Measurements from ENCODE around the gene PMM1.

The PMM1 gene

DNA sequence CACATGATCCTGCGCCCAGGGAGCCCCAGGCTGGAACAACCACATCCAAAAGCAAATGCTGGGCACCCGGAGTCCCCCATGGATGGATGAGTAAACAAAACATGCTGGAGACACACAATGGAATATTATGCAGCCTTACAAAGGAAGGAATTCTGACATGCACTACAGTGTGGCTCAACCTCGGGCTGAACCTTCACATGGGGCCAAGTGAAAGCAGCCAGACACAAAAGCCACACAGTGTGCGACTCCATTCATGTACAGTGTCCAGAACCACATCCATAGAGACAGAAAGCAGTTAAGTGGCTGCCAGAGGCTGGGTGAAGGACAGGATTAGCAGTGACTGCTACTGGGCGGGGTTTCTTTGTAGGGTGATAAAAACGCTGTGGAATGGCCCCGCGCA is 55.4 kb downstream of the PMM1 start:
- no peak for DNase-seq

GRCh38 chr22:41532908-41533825 is 56.5 kb downstream of the PMM1 start:
- DNase-seq: peak; percentile 31 to 64

DNA sequence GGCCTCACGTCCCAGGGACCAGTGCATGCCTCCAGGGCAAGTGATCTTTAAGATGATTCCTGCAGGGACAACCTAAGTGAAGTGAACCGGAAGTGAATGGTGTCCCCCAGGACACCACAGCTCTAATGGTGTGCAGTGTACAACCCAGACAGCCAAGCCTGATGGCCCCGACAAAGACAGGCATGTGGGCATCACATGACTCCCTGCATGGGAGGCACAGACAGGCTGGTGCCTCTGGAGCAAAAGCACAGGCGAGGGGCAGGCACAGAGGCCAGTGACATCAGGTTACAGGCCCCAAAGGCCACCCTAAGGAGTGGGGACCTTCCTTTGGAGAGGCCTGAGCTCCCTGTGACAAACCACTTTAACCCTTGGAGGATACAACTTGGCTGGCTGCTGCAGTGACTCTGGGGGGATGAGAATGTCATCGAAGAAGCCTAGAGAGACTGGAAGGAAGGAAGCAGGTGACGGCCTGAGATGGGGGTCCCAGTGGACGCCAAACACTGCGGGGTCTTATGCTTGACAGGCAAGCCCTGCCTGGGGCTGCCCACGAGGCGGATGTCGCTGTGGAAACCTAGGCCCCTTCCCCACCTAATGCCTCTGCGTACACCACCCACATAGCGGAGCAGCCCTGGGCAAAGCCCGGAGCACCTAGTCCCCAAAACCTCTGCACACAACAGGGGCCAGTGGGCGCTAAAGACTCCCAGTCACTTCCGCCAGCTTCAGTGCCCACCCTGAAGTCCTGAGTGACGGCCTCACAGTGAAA is 57.7 kb downstream of the PMM1 start:
- no peak for DNase-seq

- no peak for DNase-seq
Observed at GRCh38 chr22:41530890-41531714, 58.5 kb downstream of the PMM1 start.

DNA sequence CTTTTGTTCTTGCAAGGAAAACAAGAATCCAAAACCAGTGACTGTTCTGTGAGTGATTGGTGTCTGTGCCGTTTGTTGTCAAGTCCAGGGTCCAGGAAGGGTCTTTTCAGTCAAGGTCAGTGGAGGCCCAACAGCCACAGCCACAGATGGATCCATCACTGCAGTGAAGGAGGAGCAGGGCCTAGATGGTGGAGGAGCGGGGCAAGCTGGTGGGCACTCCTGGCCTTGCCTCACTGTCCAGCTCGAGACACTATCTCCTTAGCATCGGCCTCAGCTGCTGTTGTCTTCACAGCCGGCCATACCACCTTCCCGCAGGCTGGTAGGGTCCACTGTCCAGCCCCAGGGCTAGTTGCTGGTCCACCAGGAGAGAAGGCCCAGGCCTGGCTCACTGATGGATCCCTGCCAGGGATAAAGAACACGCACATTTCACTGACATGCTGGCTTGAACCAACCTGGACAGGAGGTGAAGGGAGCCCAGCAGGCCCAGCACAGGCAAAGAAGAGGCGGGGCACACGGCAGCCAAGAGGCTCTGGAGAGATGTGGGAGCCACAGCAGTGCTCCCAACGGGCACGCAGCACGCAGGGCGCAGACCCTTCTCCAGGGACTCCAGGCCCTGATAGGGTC is 60.6 kb downstream of the PMM1 start:
- DNase-seq: no peak

- no peak for DNase-seq
Observed at GRCh38 chr22:41528132-41528766, 61.4 kb downstream of the PMM1 start.

All from stimulated activated CD4-positive, alpha-beta T cell treated with anti-CD3 and anti-CD28 coated beads, Interleukin-4, amount 100 ng/mL, for 4 hours (primary cell).